ENCODE measurements around the gene ASGR2.

DNA sequence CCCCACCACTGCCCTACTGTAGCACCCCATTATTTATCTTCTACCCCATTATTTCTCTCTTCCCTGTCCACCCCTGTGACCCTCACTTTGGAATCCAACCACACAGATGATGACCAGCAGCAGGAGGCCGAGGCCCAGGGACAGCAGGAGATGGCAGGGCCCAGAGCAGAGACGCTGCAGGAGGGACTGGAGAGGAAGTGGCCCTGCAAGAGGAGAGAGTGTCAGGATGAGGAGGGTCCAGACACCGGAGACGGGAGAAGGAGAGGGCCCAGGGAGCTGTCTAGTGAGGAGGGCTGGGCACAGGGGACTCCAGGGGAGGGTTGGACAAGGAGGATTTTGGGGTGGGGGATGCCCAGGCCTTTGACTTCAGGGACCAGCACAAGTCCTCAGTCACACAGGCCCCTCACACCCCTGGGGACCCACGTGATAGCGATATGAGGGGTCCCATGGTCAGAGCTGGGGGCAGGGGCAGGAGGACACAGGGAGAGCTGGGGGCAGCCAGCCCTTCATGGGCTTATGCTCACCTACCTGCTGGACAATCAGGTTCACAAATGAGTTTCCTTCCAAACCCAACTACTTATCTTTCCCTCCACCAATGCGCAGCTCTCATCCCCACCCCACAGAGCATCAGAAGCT is 36.6 kb downstream of the ASGR2 start:
- TF ChIP-seq TAF1 (IDR thresholded peaks at IDR 0.05; ENCODE audit: borderline replicate concordance, insufficient read depth, low read length) (no peak), POLR2AphosphoS5 (IDR thresholded peaks at IDR 0.05; ENCODE audit: low read depth, low read length) (no peak), SIN3A (IDR thresholded peaks at IDR 0.05; ENCODE audit: borderline replicate concordance, insufficient read depth, low read length) (no peak)
- TF ChIP-seq, protein P1, sequence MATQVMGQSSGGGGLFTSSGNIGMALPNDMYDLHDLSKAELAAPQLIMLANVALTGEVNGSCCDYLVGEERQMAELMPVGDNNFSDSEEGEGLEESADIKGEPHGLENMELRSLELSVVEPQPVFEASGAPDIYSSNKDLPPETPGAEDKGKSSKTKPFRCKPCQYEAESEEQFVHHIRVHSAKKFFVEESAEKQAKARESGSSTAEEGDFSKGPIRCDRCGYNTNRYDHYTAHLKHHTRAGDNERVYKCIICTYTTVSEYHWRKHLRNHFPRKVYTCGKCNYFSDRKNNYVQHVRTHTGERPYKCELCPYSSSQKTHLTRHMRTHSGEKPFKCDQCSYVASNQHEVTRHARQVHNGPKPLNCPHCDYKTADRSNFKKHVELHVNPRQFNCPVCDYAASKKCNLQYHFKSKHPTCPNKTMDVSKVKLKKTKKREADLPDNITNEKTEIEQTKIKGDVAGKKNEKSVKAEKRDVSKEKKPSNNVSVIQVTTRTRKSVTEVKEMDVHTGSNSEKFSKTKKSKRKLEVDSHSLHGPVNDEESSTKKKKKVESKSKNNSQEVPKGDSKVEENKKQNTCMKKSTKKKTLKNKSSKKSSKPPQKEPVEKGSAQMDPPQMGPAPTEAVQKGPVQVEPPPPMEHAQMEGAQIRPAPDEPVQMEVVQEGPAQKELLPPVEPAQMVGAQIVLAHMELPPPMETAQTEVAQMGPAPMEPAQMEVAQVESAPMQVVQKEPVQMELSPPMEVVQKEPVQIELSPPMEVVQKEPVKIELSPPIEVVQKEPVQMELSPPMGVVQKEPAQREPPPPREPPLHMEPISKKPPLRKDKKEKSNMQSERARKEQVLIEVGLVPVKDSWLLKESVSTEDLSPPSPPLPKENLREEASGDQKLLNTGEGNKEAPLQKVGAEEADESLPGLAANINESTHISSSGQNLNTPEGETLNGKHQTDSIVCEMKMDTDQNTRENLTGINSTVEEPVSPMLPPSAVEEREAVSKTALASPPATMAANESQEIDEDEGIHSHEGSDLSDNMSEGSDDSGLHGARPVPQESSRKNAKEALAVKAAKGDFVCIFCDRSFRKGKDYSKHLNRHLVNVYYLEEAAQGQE (IDR thresholded peaks at IDR 0.05; ENCODE audit: insufficient read depth in 1 of 2, low read depth in 2 of 2, low read length in 2 of 2), result no peak

Measured in PFSK-1 (cell line).